PC-9 (cell line): Measurements from ENCODE around the gene MKI67. TPM values are rescaled to one million over a fixed set of nuclear protein-coding genes. Genes with fewer than 3 reads are reported as not detected.

Experiments used
- BruUV-seq: library from RNA; stranded (reverse); fragments of 400-500 nt; replicated peaks from 2 replicates; lab custom pipeline; 2021; lab: Mats Ljungman, UMichigan
- CTCF ChIA-PET: fragments of 300-600 bp; sonication (Branson Sonifier 250); formaldehyde crosslinking; loops from one replicate; lab custom pipeline; 2022; ENCODE audit warnings: antibody characterized with exemption; lab: Charles Lee
- POLR2A ChIA-PET: fragments of 300-600 bp; sonication (Branson Sonifier 250); formaldehyde crosslinking; loops from one replicate; lab custom pipeline; 2022; ENCODE audit warnings: antibody characterized with exemption; ENCODE audit not compliant: unreplicated experiment; lab: Charles Lee
- DNase-seq, 2 experiments: peaks; one replicate each; pipeline versions ENCODE4 v3.0.0 to v3.0.0-alpha.2; 2015 to 2022; ENCODE audit warnings: mixed read lengths in 1 of 2
- H2AFZ ChIP-seq: fragments of 200-600 bp; sonication (generic); 2 replicates; pipeline ENCODE4 v1.8.1; 2017; ENCODE audit warnings: antibody characterized with exemption
- H3F3A ChIP-seq: fragments of 200-600 bp; sonication (generic); 2 replicates; pipeline ENCODE4 v1.8.1; 2017; ENCODE audit warnings: antibody characterized with exemption, mild to moderate bottlenecking, low read depth; ENCODE audit not compliant: insufficient read depth
- H3K27ac ChIP-seq: fragments of 200-600 bp; sonication (generic); 2 replicates; pipeline ENCODE4 v1.6.1; 2016; ENCODE audit warnings: mixed run types
- H3K27me3 ChIP-seq: fragments of 200-600 bp; sonication (generic); 2 replicates; pipeline ENCODE4 v1.6.1; 2016; ENCODE audit warnings: low read depth, mixed run types; ENCODE audit not compliant: insufficient read depth
- H3K36me3 ChIP-seq: fragments of 200-600 bp; sonication (generic); 2 replicates; pipeline ENCODE4 v1.6.1; 2016; ENCODE audit warnings: low read depth, mixed run types
- H3K4me1 ChIP-seq: fragments of 200-600 bp; sonication (generic); replicated peaks from 2 replicates; pipeline ENCODE4 v1.6.1; 2016; ENCODE audit warnings: mixed run types; ENCODE audit not compliant: insufficient read depth
- H3K4me2 ChIP-seq: fragments of 200-600 bp; sonication (generic); 2 replicates; pipeline ENCODE4 v1.6.1; 2017; ENCODE audit warnings: mixed run types
- H3K4me3 ChIP-seq: fragments of 200-600 bp; sonication (generic); 2 replicates; pipeline ENCODE4 v1.6.1; 2016; ENCODE audit warnings: mixed run types
- H3K79me2 ChIP-seq: fragments of 200-600 bp; sonication (generic); 2 replicates; pipeline ENCODE4 v1.6.1; 2017; ENCODE audit warnings: low read depth, mixed run types
- H3K9me2 ChIP-seq: fragments of 200-600 bp; sonication (generic); 2 replicates; pipeline ENCODE4 v1.8.1; 2017; ENCODE audit warnings: mild to moderate bottlenecking; ENCODE audit not compliant: insufficient read depth
- H3K9me3 ChIP-seq: fragments of 200-600 bp; sonication (generic); 2 replicates; pipeline ENCODE4 v1.8.1; 2016; ENCODE audit warnings: low read depth; ENCODE audit not compliant: insufficient read depth
- H4K20me1 ChIP-seq: fragments of 200-600 bp; sonication (generic); 2 replicates; pipeline ENCODE4 v1.8.1; 2017; ENCODE audit not compliant: insufficient read depth
- EZH2 ChIP-seq: fragments of 200-600 bp; sonication (generic); IDR thresholded peaks from 2 replicates; pipeline ENCODE4 v1.8.0; 2017; ENCODE audit warnings: antibody characterized with exemption, low read depth
- intact Hi-C: fragments of 100-400 bp; cut with micrococcal nuclease; formaldehyde crosslinking; loops from one replicate; pipeline ENCODE4 v1.10.0; 2022; ENCODE audit not compliant: unreplicated experiment
- total RNA-seq: library from RNA; stranded (reverse); gene quantifications from 2 replicates; pipeline ENCODE4 v1.2.3, GENCODE V29; 2021
- TF ChIP-seq, protein P1 (sequence below): fragments of 200-600 bp; sonication (generic); conservative IDR thresholded peaks from 2 replicates; pipeline ENCODE4 v1.6.1; 2017; ENCODE audit warnings: mixed run types, antibody characterized with exemption, mild to moderate bottlenecking, moderate library complexity

The MKI67 gene
- total RNA-seq, 1 experiment from 2014 or later: 114 TPM

DNA sequence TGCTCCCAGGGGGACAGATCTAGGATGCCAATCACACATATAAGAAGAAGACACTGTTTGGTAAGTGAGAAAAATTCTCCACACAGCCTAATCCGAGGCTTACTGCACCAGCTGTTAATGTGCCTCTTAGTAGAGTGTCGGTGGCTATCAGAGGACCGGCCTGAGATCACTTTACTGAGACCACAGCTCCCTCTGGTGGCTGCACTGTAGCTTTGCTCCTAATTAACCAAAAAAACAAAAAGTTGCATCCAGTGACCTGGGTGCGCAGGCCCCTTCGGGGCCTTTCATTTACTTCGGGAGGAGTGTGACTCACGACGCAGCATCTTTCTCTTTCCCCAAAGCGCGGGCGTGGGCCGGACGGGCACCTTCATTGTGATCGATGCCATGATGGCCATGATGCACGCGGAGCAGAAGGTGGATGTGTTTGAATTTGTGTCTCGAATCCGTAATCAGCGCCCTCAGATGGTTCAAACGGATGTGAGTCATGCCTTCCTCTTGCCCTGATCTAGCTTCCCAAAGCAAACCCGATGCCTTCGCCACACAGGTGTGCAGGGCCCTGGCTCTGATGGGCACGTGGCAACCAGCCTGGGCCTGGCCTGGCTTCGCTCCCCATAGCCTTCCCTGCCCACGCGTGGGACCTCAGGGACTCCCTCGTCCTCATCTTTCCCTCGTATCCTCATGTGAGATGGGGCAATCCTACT is 56.7 kb downstream of the MKI67 start:
- Histone ChIP-seq H3K27ac (no peak overlapping the region), H3K9me3 (no peaks in the 10 kb centered on the region), H3K4me1 (peaks cover 12% of the 10 kb centered on the region), H3F3A (peaks cover 14% of the 10 kb centered on the region; the same call in 1 of the 2 replicates), H3K36me3 (no peaks in the 10 kb centered on the region), H3K79me2 (no peaks in the 10 kb centered on the region), H4K20me1 (no peaks in the 10 kb centered on the region), H3K4me2 (no peak overlapping the region), H3K9me2 (no peaks in the 10 kb centered on the region), H3K27me3 (no peaks in the 10 kb centered on the region), H3K4me3 (no peak overlapping the region), H2AFZ (no peak overlapping the region)
- BruUV-seq: no TSS peak
- intact Hi-C loops: loop anchor here (1.0 to 2.0 kb wide), 4 partner anchors 58 to 353 kb away; no protein-coding TSS in a partner anchor
- TF ChIP-seq, protein P1, sequence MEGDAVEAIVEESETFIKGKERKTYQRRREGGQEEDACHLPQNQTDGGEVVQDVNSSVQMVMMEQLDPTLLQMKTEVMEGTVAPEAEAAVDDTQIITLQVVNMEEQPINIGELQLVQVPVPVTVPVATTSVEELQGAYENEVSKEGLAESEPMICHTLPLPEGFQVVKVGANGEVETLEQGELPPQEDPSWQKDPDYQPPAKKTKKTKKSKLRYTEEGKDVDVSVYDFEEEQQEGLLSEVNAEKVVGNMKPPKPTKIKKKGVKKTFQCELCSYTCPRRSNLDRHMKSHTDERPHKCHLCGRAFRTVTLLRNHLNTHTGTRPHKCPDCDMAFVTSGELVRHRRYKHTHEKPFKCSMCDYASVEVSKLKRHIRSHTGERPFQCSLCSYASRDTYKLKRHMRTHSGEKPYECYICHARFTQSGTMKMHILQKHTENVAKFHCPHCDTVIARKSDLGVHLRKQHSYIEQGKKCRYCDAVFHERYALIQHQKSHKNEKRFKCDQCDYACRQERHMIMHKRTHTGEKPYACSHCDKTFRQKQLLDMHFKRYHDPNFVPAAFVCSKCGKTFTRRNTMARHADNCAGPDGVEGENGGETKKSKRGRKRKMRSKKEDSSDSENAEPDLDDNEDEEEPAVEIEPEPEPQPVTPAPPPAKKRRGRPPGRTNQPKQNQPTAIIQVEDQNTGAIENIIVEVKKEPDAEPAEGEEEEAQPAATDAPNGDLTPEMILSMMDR: peak; percentile 80
- no peak for TF ChIP-seq EZH2
- CTCF ChIA-PET: interaction anchor here (0.7 kb wide), 1 partner anchor 58 kb away, joined by 4 read pairs; no protein-coding TSS in a partner anchor
- peak; percentile 42 to 48 for DNase-seq
- POLR2A ChIA-PET: interaction anchor here (0.5 kb wide), 1 partner anchor 739 kb away, joined by 5 read pairs; no protein-coding TSS in a partner anchor

DNA sequence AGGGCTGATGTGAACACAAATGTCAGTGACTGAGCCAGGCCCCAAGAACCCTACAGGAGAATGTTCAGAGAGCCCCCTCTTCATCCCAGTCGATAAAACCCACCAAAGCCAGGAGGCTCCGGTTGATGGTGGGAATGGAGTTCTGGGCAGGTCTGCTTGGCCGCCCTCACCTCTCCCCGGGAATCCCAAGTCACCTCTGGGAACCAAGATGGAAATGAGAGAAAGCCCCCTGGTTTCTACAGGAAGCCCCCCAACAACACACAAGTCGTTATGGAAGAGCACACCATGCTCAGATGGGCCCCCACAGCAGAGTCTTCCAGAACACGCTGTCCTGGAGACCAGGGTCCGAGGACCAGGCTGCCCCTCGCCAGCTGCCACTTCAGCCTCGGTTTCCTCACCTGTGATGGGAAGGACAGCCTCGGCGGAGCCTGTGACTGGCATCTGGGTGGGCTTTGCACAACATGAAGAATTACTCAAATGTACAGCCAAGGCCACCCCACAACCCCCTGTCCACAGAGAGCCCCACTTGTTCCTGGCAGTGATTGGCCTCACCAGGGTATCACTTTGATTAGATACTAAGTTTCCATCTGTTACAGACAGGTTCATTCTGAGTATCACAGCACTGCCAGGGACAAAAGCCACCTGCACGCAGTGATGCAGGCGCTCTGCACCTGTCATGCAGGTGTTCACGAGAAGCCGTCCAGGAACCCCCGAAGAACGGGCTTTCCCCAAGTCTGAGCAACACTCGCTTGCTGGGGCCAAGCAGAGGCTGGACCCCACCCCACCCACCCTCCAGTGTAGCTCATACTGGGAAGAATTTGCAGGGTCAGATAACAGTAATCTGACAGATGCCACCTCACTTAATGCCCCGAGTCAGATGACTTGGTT is 57.6 kb downstream of the MKI67 start:
- TF ChIP-seq EZH2: no peak
- TF ChIP-seq, protein P1: no peak
- no peak overlapping the region for H3K4me2 ChIP-seq
- no peak overlapping the region for H2AFZ ChIP-seq
- H3K79me2 ChIP-seq: no peaks in the 10 kb centered on the region
- no peak overlapping the region for H3K4me3 ChIP-seq
- peaks cover 21% of the 10 kb centered on the region; the same call in 1 of the 2 replicates for H3F3A ChIP-seq
- no peaks in the 10 kb centered on the region for H3K9me2 ChIP-seq
- POLR2A ChIA-PET: interaction anchor here (0.5 kb wide), 1 partner anchor 738 kb away, joined by 5 read pairs; no protein-coding TSS in a partner anchor
- H3K27ac ChIP-seq: no peak overlapping the region
- BruUV-seq: no TSS peak
- no peaks in the 10 kb centered on the region for H3K36me3 ChIP-seq
- H3K27me3 ChIP-seq: no peaks in the 10 kb centered on the region
- peaks cover 20% of the 10 kb centered on the region for H3K4me1 ChIP-seq
- no peak for DNase-seq
- H3K9me3 ChIP-seq: no peaks in the 10 kb centered on the region
- H4K20me1 ChIP-seq: no peaks in the 10 kb centered on the region
- intact Hi-C loops: loop anchor here (1.0 to 2.0 kb wide), 4 partner anchors 57 to 352 kb away; no protein-coding TSS in a partner anchor
- CTCF ChIA-PET: interaction anchor here (0.7 kb wide), 1 partner anchor 57 kb away, joined by 4 read pairs; no protein-coding TSS in a partner anchor

DNA sequence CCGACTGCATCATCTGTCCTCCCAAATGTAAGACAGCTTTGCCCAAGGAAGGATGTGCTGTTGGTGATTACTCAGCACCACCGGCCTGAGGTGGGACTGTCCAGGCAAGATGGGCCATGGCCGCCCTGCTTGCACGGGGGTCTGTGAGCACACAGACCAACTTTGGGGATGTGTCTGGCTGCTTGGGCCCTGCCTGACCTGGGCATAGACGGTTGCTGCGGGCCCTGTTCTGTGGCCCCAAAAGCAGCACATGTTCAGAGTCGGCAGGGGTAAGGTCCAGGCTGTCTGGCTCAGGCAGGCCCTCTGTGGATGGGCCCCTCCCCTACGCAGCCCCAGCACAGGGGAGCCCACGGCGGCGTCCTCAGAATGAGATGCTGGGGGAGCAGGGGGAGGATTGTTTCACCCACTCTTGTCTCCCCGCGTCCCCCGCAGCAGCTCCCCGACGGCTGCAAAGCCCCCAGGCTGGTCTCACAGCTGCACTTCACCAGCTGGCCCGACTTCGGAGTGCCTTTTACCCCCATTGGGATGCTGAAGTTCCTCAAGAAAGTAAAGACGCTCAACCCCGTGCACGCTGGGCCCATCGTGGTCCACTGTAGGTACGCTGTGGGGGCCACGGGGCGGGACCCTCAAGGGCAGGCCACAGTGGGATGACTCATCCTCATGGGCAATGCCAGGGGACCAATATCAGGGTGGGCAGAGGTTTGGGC is 58.4 kb downstream of the MKI67 start:
- intact Hi-C loops: loop anchor here (2.0 kb wide), 1 partner anchor 351 kb away; no protein-coding TSS in a partner anchor
- ChIA-PET POLR2A (no interaction called here), CTCF (no interaction called here)
- H3K9me2 ChIP-seq: no peaks in the 10 kb centered on the region
- H3K27ac ChIP-seq: no peak overlapping the region
- H3F3A ChIP-seq: peaks cover 21% of the 10 kb centered on the region; the same call in 1 of the 2 replicates
- H3K4me1 ChIP-seq: peaks cover 21% of the 10 kb centered on the region
- no peak overlapping the region for H3K4me3 ChIP-seq
- H3K4me2 ChIP-seq: no peak overlapping the region
- no peak overlapping the region for H2AFZ ChIP-seq
- no peaks in the 10 kb centered on the region for H3K36me3 ChIP-seq
- H3K27me3 ChIP-seq: no peaks in the 10 kb centered on the region
- no TSS peak for BruUV-seq
- H3K9me3 ChIP-seq: no peaks in the 10 kb centered on the region
- no peaks in the 10 kb centered on the region for H3K79me2 ChIP-seq
- TF ChIP-seq EZH2: no peak
- TF ChIP-seq, protein P1: no peak
- H4K20me1 ChIP-seq: no peaks in the 10 kb centered on the region
- no peak for DNase-seq
